GM12891 (cell line): Measurements from ENCODE around the gene RNASEH2C.

Source experiments
- POLR2A ChIP-seq: IDR thresholded peaks from 2 replicates; pipeline ENCODE4 v1.6.1; 2011; ENCODE audit warnings: low read depth, low read length, control low read depth
- SPI1 ChIP-seq: IDR thresholded peaks from 2 replicates; pipeline ENCODE4 v1.6.1; 2011; ENCODE audit warnings: low read depth, low read length, control low read depth

GRCh38 chr11:65720211-65720934, at the start of gene RNASEH2C:
- TF ChIP-seq POLR2A, result peak; percentile 87
- no peak for TF ChIP-seq SPI1
